Tibial nerve (tissue), 4 donors: ENCODE results near the gene PTPRE.

Experiments
- CTCF ChIP-seq, 5 experiments: fragments of 200-600 bp in 3 of 5; fragments of 450-650 bp in 2 of 5; sonication (generic) in 3 of 5; IDR thresholded peaks; one replicate each; pipeline ENCODE4 v1.5.1; 2016 to 2019; ENCODE audit warnings: antibody characterized with exemption in 5 of 5, mild to moderate bottlenecking in 3 of 5, moderate library complexity in 2 of 5
- EP300 ChIP-seq, 2 donors: sonication (generic); formaldehyde crosslinking; IDR thresholded peaks; one replicate each; pipeline ENCODE4 v1.6.1; 2017; ENCODE audit warnings: antibody characterized with exemption in 2 of 2, mild to moderate bottlenecking in 1 of 2

- TF ChIP-seq CTCF (IDR thresholded peaks at IDR 0.05), result no peak
- no peak for TF ChIP-seq EP300 (IDR thresholded peaks at IDR 0.05)
Observed at GRCh38 chr10:128111696-128112095, 204.8 kb downstream of the PTPRE start.
